Endothelial cell of umbilical vein (primary cell): ENCODE data around the gene C1GALT1C1. TPM values are rescaled to one million over a fixed set of nuclear protein-coding genes. Genes with fewer than 3 reads are reported as not detected.

Source experiments
- BruUV-seq: library from RNA; stranded (reverse); fragments of 400-500 nt; replicated peaks from 2 replicates; lab custom pipeline; 2021; lab: Mats Ljungman, UMichigan
- CTCF ChIA-PET: fragments of 300-600, 350-600 bp; sonication (Branson Sonifier 250); formaldehyde crosslinking; loops from one replicate; lab custom pipeline; 2021; ENCODE audit warnings: antibody characterized with exemption, inconsistent platforms; lab: Charles Lee
- POLR2A ChIA-PET: fragments of 300-600, 350-600 bp; sonication (Branson Sonifier 250); formaldehyde crosslinking; loops from one replicate; lab custom pipeline; 2021; ENCODE audit warnings: antibody characterized with exemption, inconsistent platforms; lab: Charles Lee
- DNase-seq: peaks from one replicate; pipeline ENCODE4 v3.0.0-alpha.2; 2011; ENCODE audit warnings: low read depth, low spot score
- FAIRE-seq: peaks from 2 replicates; lab custom pipeline; 2011; peaks lifted over from hg19 to GRCh38; lab: Jason Lieb, UNC
- H2AFZ ChIP-seq: 2 replicates; pipeline ENCODE4 v1.6.0; 2012; ENCODE audit warnings: low read depth, low read length, control low read depth, inconsistent platforms
- H3K27ac ChIP-seq: 2 replicates; pipeline ENCODE4 v1.5.1; 2011; ENCODE audit warnings: low read depth, mild to moderate bottlenecking, control low read depth, low read length, moderate library complexity; ENCODE audit not compliant: insufficient read depth
- H3K27me3 ChIP-seq, 2 experiments: 2 replicates each; pipeline versions ENCODE4 v1.6.0 to v1.6.1; 2011; ENCODE audit warnings: low read length in 2 of 2, mixed read lengths in 1 of 2; ENCODE audit not compliant: control insufficient read depth in 2 of 2, insufficient read depth in 2 of 2
- H3K36me3 ChIP-seq, 2 experiments: 2 replicates in 1 of 2; 3 replicates in 1 of 2; pipeline ENCODE4 v1.5.1; 2011; ENCODE audit warnings: low read length in 2 of 2, mild to moderate bottlenecking in 1 of 2, moderate library complexity in 1 of 2; ENCODE audit not compliant: control insufficient read depth in 2 of 2, insufficient read depth in 2 of 2; ENCODE audit errors: extremely low read depth in 1 of 2
- H3K4me1 ChIP-seq: 3 replicates; pipeline ENCODE4 v1.5.1; 2011; ENCODE audit warnings: mild to moderate bottlenecking, low read length; ENCODE audit not compliant: control insufficient read depth, insufficient read depth; ENCODE audit errors: extremely low read depth
- H3K4me2 ChIP-seq: 2 replicates; pipeline ENCODE4 v1.6.1; 2011; ENCODE audit warnings: low read length, control low read depth, mixed read lengths; ENCODE audit not compliant: insufficient read depth
- H3K4me3 ChIP-seq, 3 experiments: fragments of 200-600 bp in 1 of 3; sonication (generic), shearing (Covaris generic) in 1 of 3; replicated peaks in 1 of 3; 2 replicates each; pipeline ENCODE4 v1.5.1; 2011 to 2016; ENCODE audit warnings: control low read depth in 3 of 3, low read length in 3 of 3, mild to moderate bottlenecking in 2 of 3, inconsistent platforms in 1 of 3, low read depth in 1 of 3, moderate library complexity in 1 of 3; ENCODE audit not compliant: insufficient read depth in 1 of 3
- H3K79me2 ChIP-seq: 2 replicates; pipeline ENCODE4 v1.6.0; 2012; ENCODE audit warnings: low read length, inconsistent platforms; ENCODE audit not compliant: control insufficient read depth, insufficient read depth
- H3K9ac ChIP-seq: replicated peaks from 2 replicates; pipeline ENCODE3; 2011; ENCODE audit warnings: low read length, control low read depth; ENCODE audit not compliant: insufficient read depth; ENCODE audit errors: extremely low read depth
- H3K9me1 ChIP-seq: replicated peaks from 3 replicates; pipeline ENCODE4 v1.6.0; 2011; ENCODE audit warnings: mild to moderate bottlenecking, low read length; ENCODE audit not compliant: control insufficient read depth, insufficient read depth; ENCODE audit errors: extremely low read depth
- H3K9me3 ChIP-seq: replicated peaks from 2 replicates; pipeline ENCODE4 v1.5.1; 2012; ENCODE audit warnings: low read length, inconsistent platforms; ENCODE audit not compliant: control insufficient read depth, insufficient read depth
- H4K20me1 ChIP-seq: replicated peaks from 2 replicates; pipeline ENCODE3; 2011; ENCODE audit warnings: mild to moderate bottlenecking, low read length; ENCODE audit not compliant: control insufficient read depth, insufficient read depth; ENCODE audit errors: extremely low read depth
- EZH2 ChIP-seq: IDR thresholded peaks from 2 replicates; pipeline ENCODE4 v1.6.1; 2012; ENCODE audit warnings: borderline replicate concordance, low read depth, mild to moderate bottlenecking, moderate library complexity, low read length, inconsistent platforms; ENCODE audit not compliant: severe bottlenecking
- FOS ChIP-seq: IDR thresholded peaks from 2 replicates; pipeline ENCODE4 v1.6.1; 2011; ENCODE audit warnings: mild to moderate bottlenecking, low read length, moderate library complexity, borderline replicate concordance; ENCODE audit not compliant: insufficient read depth
- GATA2 ChIP-seq: IDR thresholded peaks from 2 replicates; pipeline ENCODE4 v1.7.0; 2011; ENCODE audit warnings: low read depth, mild to moderate bottlenecking, moderate library complexity, mixed read lengths, low read length; ENCODE audit not compliant: insufficient read length, insufficient read depth
- JUN ChIP-seq: IDR thresholded peaks from 2 replicates; pipeline ENCODE4 v1.6.1; 2011; ENCODE audit warnings: borderline replicate concordance, low read depth; ENCODE audit not compliant: insufficient read length, insufficient read depth
- MYC ChIP-seq: IDR thresholded peaks from one replicate; pipeline ENCODE4 v1.6.1; 2011; ENCODE audit warnings: mild to moderate bottlenecking, low read depth, low read length
- POLR2A ChIP-seq: IDR thresholded peaks from 2 replicates; pipeline ENCODE4 v1.6.1; 2012; ENCODE audit warnings: low read depth, mild to moderate bottlenecking, control low read depth, low read length
- POLR2AphosphoS5 ChIP-seq: IDR thresholded peaks from 2 replicates; pipeline ENCODE4 v1.6.1; 2012; ENCODE audit warnings: low read depth, mild to moderate bottlenecking, control low read depth, low read length, moderate library complexity; ENCODE audit not compliant: insufficient read depth
- dilution Hi-C: fragments of 300-500 bp; cut with MboI; formaldehyde crosslinking; loops from one replicate; pipeline ENCODE4 v1.15.0; 2019; ENCODE audit warnings: low sequenced_read_pairs; ENCODE audit not compliant: extremely low pct_ligation_motif_present
- intact Hi-C: fragments of 100-400 bp; cut with micrococcal nuclease; formaldehyde crosslinking; loops from one replicate; pipeline ENCODE4 v1.10.0; 2022
- polyA plus RNA-seq, 4 experiments: library from polyadenylated mRNA; depleted of rRNA in 3 of 4; stranded (reverse) in 3 of 4; unstranded in 1 of 4; fragments of >200 nt; gene quantifications; 2 replicates each; pipeline versions ENCODE4 v1.2.1 to v1.2.3, GENCODE V29; 2011 to 2012; ENCODE audit warnings: missing spikeins in 1 of 4
- total RNA-seq: library from RNA; stranded (reverse); gene quantifications from 2 replicates; pipeline ENCODE4 v1.2.3, GENCODE V29; 2021
- TF ChIP-seq, protein P1 (sequence below): IDR thresholded peaks from 2 replicates; pipeline ENCODE4 v1.6.1; 2011; ENCODE audit not compliant: insufficient read depth, insufficient read length
- TF ChIP-seq, protein P2 (sequence below), 2 donors: IDR thresholded peaks; 1 replicate in 1 of 2; 2 replicates in 1 of 2; pipeline ENCODE4 v1.5.1; 2011; ENCODE audit warnings: low read length in 2 of 2, mild to moderate bottlenecking in 2 of 2, moderate library complexity in 2 of 2, control low read depth in 1 of 2, inconsistent platforms in 1 of 2, low read depth in 1 of 2; ENCODE audit not compliant: insufficient read depth in 1 of 2; ENCODE audit errors: extremely low read depth in 1 of 2

Gene C1GALT1C1
- total and polyA plus RNA-seq, 2 donors (not counting 3 experiments of a cell fraction or from before 2014, with no cell fraction given), result 28.6 to 32.9 TPM

DNA sequence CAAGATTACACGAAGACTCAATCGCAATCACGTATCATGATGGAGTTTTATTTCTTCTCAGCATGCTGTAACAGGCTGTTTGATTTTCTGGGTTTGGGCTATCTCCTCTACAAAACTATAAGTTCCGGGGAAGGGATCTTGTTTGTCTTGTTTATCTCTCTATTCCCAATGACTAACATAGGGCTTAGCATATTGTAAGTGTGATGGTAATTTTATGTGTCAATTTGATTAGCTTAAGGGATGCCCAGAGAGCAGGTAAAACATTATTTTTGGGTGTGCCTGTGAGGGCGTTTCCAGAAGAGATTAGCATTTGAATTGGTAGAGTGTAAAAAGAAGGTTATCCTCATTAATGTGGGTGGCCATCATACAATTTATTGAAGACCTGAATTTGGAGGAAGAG lies 32.8 kb upstream of the C1GALT1C1 start:
- dilution Hi-C loops, result no loop called here
- Histone ChIP-seq H4K20me1 (no peaks in the 10 kb centered on the region), H3K27ac (no peak overlapping the region), H3K27me3 (no peaks in the 10 kb centered on the region), H3K4me1 (peaks cover 5% of the 10 kb centered on the region), H3K9me1 (no peaks in the 10 kb centered on the region), H3K36me3 (no peaks in the 10 kb centered on the region), H3K9ac (no peak overlapping the region), H3K9me3 (no peaks in the 10 kb centered on the region), H3K4me2 (no peak overlapping the region), H2AFZ (no peak overlapping the region), H3K4me3 (no peak overlapping the region), H3K79me2 (no peaks in the 10 kb centered on the region)
- no peak for FAIRE-seq
- TF ChIP-seq, protein P1, sequence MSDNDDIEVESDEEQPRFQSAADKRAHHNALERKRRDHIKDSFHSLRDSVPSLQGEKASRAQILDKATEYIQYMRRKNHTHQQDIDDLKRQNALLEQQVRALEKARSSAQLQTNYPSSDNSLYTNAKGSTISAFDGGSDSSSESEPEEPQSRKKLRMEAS, result no peak
- TF ChIP-seq MYC (no peak), POLR2AphosphoS5 (no peak), EZH2 (no peak), JUN (no peak), GATA2 (no peak), POLR2A (no peak), FOS (no peak)
- TF ChIP-seq, protein P2, sequence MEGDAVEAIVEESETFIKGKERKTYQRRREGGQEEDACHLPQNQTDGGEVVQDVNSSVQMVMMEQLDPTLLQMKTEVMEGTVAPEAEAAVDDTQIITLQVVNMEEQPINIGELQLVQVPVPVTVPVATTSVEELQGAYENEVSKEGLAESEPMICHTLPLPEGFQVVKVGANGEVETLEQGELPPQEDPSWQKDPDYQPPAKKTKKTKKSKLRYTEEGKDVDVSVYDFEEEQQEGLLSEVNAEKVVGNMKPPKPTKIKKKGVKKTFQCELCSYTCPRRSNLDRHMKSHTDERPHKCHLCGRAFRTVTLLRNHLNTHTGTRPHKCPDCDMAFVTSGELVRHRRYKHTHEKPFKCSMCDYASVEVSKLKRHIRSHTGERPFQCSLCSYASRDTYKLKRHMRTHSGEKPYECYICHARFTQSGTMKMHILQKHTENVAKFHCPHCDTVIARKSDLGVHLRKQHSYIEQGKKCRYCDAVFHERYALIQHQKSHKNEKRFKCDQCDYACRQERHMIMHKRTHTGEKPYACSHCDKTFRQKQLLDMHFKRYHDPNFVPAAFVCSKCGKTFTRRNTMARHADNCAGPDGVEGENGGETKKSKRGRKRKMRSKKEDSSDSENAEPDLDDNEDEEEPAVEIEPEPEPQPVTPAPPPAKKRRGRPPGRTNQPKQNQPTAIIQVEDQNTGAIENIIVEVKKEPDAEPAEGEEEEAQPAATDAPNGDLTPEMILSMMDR (IDR thresholded peaks at IDR 0.05; ENCODE audit: extremely low read depth in 1 of 2, insufficient read depth in 1 of 2, low read depth in 1 of 2, low read length in 2 of 2), result no peak
- intact Hi-C loops, result loop anchor here (5.0 kb wide), 1 partner anchor 145 kb away; no protein-coding TSS in a partner anchor
- no TSS peak for BruUV-seq
- DNase-seq, result no peak
- ChIA-PET CTCF (interaction anchor here (0.7 to 1.9 kb wide), 5 partner anchors 35 to 177 kb away, joined by 3 to 7 read pairs (median 5); no protein-coding TSS in a partner anchor), POLR2A (no interaction called here)
